HCT116 (cell line): ENCODE results near the gene DENND1A. TPM values are rescaled to one million over a fixed set of nuclear protein-coding genes. Genes with fewer than 3 reads are reported as not detected.

Experiments
- ATAC-seq: fragments of 200-7000 bp; cut with Tn5 transposase; 2 replicates; pipeline ENCODE4 v1.9.1; 2020; ENCODE audit warnings: mild to moderate bottlenecking, moderate library complexity
- BruUV-seq: library from RNA; stranded (reverse); fragments of 400-500 nt; replicated peaks from 2 replicates; lab custom pipeline; 2021; lab: Mats Ljungman, UMichigan
- CTCF ChIA-PET: fragments of 300-600 bp; sonication (Branson Sonifier 250); formaldehyde crosslinking; loops from one replicate; lab custom pipeline; 2021; ENCODE audit warnings: antibody characterized with exemption; lab: Charles Lee
- POLR2A ChIA-PET: fragments of 300-600, 350-600 bp; sonication (Branson Sonifier 250); formaldehyde crosslinking; loops from one replicate; lab custom pipeline; 2021; ENCODE audit warnings: antibody characterized with exemption; lab: Charles Lee
- RAD21 ChIA-PET, 2 experiments: fragments of 300-600 bp; sonication (Branson Sonifier 250); formaldehyde crosslinking; loops; one replicate each; lab custom pipeline; 2023; ENCODE audit warnings: low total read pairs in 2 of 2; ENCODE audit not compliant: uncharacterized antibody in 2 of 2, unreplicated experiment in 2 of 2, low non-redundant PET in 1 of 2; lab: Charles Lee
- DNase-seq: peaks from one replicate; pipeline ENCODE4 v3.0.0-alpha.2; 2010; ENCODE audit warnings: low read depth, low spot score
- H2AFZ ChIP-seq: fragments of 200-600 bp; shearing (Covaris generic), sonication (generic); 2 replicates; pipeline ENCODE4 v1.6.1; 2017; ENCODE audit warnings: low read depth, mixed run types, mixed read lengths, antibody characterized with exemption, low read length; ENCODE audit not compliant: poor library complexity, severe bottlenecking
- H3K27ac ChIP-seq: 2 replicates; pipeline ENCODE4 v1.5.1; 2012; ENCODE audit warnings: low read depth, low read length
- H3K27me3 ChIP-seq: fragments of 200-600 bp; sonication (generic); 2 replicates; pipeline ENCODE4 v1.6.1; 2016; ENCODE audit warnings: mixed run types, low read length, mixed read lengths; ENCODE audit not compliant: insufficient read depth
- H3K36me3 ChIP-seq, 2 experiments: fragments of 200-500 bp in 1 of 2; fragments of 200-600 bp in 1 of 2; sonication (Bioruptor generic) in 1 of 2; sonication (generic) in 1 of 2; 2 replicates each; pipeline versions ENCODE4 v1.5.1 to v1.6.1; 2014 to 2016; ENCODE audit warnings: low read length in 2 of 2, inconsistent platforms in 1 of 2, mixed read lengths in 1 of 2, mixed run types in 1 of 2; ENCODE audit not compliant: insufficient read depth in 2 of 2, control insufficient read depth in 1 of 2
- H3K4me1 ChIP-seq, 2 experiments: fragments of 200-600 bp in 1 of 2; sonication (generic) in 1 of 2; 2 replicates each; pipeline versions ENCODE4 v1.5.1 to v1.6.1; 2012 to 2017; ENCODE audit warnings: low read length in 2 of 2, inconsistent platforms in 1 of 2, mild to moderate bottlenecking in 1 of 2, mixed read lengths in 1 of 2, mixed run types in 1 of 2, moderate library complexity in 1 of 2; ENCODE audit not compliant: insufficient read depth in 2 of 2, control insufficient read depth in 1 of 2
- H3K4me2 ChIP-seq: fragments of 200-600 bp; sonication (generic); 2 replicates; pipeline ENCODE4 v1.6.1; 2017; ENCODE audit warnings: mixed run types, low read length, mixed read lengths
- H3K4me3 ChIP-seq, 2 experiments: fragments of 200-600 bp in 1 of 2; sonication (generic) in 1 of 2; replicated peaks in 1 of 2; 2 replicates each; pipeline ENCODE4 v1.5.1; 2011 to 2016; ENCODE audit warnings: low read length in 2 of 2, control low read depth in 1 of 2, low read depth in 1 of 2, mild to moderate bottlenecking in 1 of 2, mixed read lengths in 1 of 2, mixed run types in 1 of 2
- H3K79me2 ChIP-seq: fragments of 200-600 bp; sonication (generic); 2 replicates; pipeline ENCODE4 v1.6.1; 2017; ENCODE audit warnings: mild to moderate bottlenecking, mixed run types, low read length, moderate library complexity, mixed read lengths; ENCODE audit not compliant: insufficient read depth
- H3K9ac ChIP-seq: fragments of 200-600 bp; sonication (generic); 2 replicates; pipeline ENCODE4 v1.6.1; 2016; ENCODE audit warnings: low read length, mixed read lengths
- H3K9me2 ChIP-seq: fragments of 200-600 bp; sonication (generic), shearing (Covaris generic); 2 replicates; pipeline ENCODE4 v1.6.1; 2017; ENCODE audit warnings: mixed run types, mild to moderate bottlenecking, moderate library complexity; ENCODE audit not compliant: insufficient read depth
- H3K9me3 ChIP-seq, 2 experiments: fragments of 200-500 bp in 1 of 2; fragments of 200-600 bp in 1 of 2; sonication (Bioruptor generic) in 1 of 2; sonication (generic) in 1 of 2; 2 replicates each; pipeline ENCODE4 v1.6.1; 2014 to 2017; ENCODE audit warnings: low read length in 2 of 2, mixed read lengths in 2 of 2, inconsistent platforms in 1 of 2, low read depth in 1 of 2, mild to moderate bottlenecking in 1 of 2, mixed run types in 1 of 2, moderate library complexity in 1 of 2; ENCODE audit not compliant: control insufficient read depth in 1 of 2, insufficient read depth in 1 of 2
- H4K20me1 ChIP-seq: fragments of 200-600 bp; sonication (generic), shearing (Covaris generic); 2 replicates; pipeline ENCODE4 v1.6.1; 2017; ENCODE audit warnings: mixed run types, mild to moderate bottlenecking, moderate library complexity; ENCODE audit not compliant: insufficient read depth
- CEBPB ChIP-seq: IDR thresholded peaks from 2 replicates; pipeline ENCODE4 v1.6.1; 2012; ENCODE audit warnings: low read depth
- EGR1 ChIP-seq: IDR thresholded peaks from 2 replicates; pipeline ENCODE4 v1.6.1; 2012; ENCODE audit warnings: low read depth
- EZH2 ChIP-seq: fragments of 200-600 bp; sonication (generic); IDR thresholded peaks from 2 replicates; pipeline ENCODE4 v1.6.1; 2017; ENCODE audit warnings: antibody characterized with exemption, mixed run types
- FOSL1 ChIP-seq: IDR thresholded peaks from 2 replicates; pipeline ENCODE4 v1.6.1; 2012; ENCODE audit warnings: low read depth
- POLR2A ChIP-seq: IDR thresholded peaks from 2 replicates; pipeline ENCODE4 v1.7.0; 2011; ENCODE audit warnings: borderline replicate concordance; ENCODE audit not compliant: insufficient read depth, insufficient read length; ENCODE audit errors: extremely low read depth
- SIN3A ChIP-seq: IDR thresholded peaks from 2 replicates; pipeline ENCODE4 v1.6.1; 2012; ENCODE audit warnings: low read depth
- TCF7L2 ChIP-seq: IDR thresholded peaks from 2 replicates; pipeline ENCODE4 v1.7.0; 2011; ENCODE audit warnings: borderline replicate concordance, inconsistent platforms; ENCODE audit not compliant: insufficient read depth, insufficient read length; ENCODE audit errors: extremely low read depth
- ZNF274 ChIP-seq: fragments of 200-500 bp; sonication (Bioruptor generic); IDR thresholded peaks from 2 replicates; pipeline ENCODE4 v1.6.1; 2014; ENCODE audit warnings: mild to moderate bottlenecking, low read depth, low read length, inconsistent platforms
- intact Hi-C: fragments of 100-400 bp; cut with micrococcal nuclease; formaldehyde crosslinking; loops from 2 replicates; pipeline ENCODE4 v1.10.0; 2022
- total RNA-seq: library from RNA; stranded (reverse); gene quantifications from one replicate; pipeline ENCODE4 v1.2.1, GENCODE V29; 2021; ENCODE audit not compliant: unreplicated experiment
- TF ChIP-seq, protein P1 (sequence below): IDR thresholded peaks from 2 replicates; pipeline ENCODE4 v1.6.1; 2011; ENCODE audit warnings: mild to moderate bottlenecking, low read length, moderate library complexity; ENCODE audit not compliant: insufficient replicate concordance; ENCODE audit errors: extremely low read depth
- TF ChIP-seq, protein P2 (sequence below): IDR thresholded peaks from 2 replicates; pipeline ENCODE4 v1.6.1; 2012
- TF ChIP-seq, protein P3 (sequence below): IDR thresholded peaks from 2 replicates; pipeline ENCODE4 v1.6.1; 2012

The DENND1A gene
- total RNA-seq, 1 experiment from 2014 or later = 33.0 TPM

DNA sequence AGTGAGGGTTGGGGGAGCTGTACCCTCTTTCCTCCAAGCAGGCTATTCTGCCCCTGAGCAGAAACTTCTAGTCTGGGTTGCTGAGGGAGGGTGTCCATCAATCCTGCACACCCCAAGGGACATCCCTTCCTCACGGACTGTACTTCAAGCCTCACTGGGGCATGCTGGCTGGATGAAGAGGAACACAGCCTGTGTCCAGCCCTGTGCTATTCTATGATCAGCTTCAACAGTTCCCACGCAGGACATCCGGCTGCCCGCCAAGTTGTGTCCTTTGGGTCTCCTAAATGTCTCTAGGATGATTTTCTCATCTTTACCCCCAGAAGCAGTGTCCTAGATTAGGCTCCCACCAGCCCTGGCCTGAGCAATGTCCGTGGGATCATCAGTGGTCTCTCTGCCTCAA, 505.8 kb downstream of the DENND1A start:
- no peaks in the 10 kb centered on the region for H3K36me3 ChIP-seq
- H2AFZ ChIP-seq = no peak overlapping the region
- no peaks in the 10 kb centered on the region for H4K20me1 ChIP-seq
- ATAC-seq (no peak), DNase-seq (no peak)
- H3K4me2 ChIP-seq = no peak overlapping the region
- no peaks in the 10 kb centered on the region for H3K4me1 ChIP-seq
- TF ChIP-seq, protein P1, sequence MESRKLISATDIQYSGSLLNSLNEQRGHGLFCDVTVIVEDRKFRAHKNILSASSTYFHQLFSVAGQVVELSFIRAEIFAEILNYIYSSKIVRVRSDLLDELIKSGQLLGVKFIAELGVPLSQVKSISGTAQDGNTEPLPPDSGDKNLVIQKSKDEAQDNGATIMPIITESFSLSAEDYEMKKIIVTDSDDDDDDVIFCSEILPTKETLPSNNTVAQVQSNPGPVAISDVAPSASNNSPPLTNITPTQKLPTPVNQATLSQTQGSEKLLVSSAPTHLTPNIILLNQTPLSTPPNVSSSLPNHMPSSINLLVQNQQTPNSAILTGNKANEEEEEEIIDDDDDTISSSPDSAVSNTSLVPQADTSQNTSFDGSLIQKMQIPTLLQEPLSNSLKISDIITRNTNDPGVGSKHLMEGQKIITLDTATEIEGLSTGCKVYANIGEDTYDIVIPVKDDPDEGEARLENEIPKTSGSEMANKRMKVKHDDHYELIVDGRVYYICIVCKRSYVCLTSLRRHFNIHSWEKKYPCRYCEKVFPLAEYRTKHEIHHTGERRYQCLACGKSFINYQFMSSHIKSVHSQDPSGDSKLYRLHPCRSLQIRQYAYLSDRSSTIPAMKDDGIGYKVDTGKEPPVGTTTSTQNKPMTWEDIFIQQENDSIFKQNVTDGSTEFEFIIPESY = no peak
- TF ChIP-seq ZNF274 (no peak), EGR1 (no peak), TCF7L2 (no peak), POLR2A (no peak), CEBPB (no peak), EZH2 (no peak), FOSL1 (no peak), SIN3A (no peak)
- TF ChIP-seq, protein P2, sequence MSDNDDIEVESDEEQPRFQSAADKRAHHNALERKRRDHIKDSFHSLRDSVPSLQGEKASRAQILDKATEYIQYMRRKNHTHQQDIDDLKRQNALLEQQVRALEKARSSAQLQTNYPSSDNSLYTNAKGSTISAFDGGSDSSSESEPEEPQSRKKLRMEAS = no peak
- TF ChIP-seq, protein P3, sequence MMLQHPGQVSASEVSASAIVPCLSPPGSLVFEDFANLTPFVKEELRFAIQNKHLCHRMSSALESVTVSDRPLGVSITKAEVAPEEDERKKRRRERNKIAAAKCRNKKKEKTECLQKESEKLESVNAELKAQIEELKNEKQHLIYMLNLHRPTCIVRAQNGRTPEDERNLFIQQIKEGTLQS = no peak
- RAD21 ChIA-PET = no interaction called here
- H3K27ac ChIP-seq = no peak overlapping the region
- no peak overlapping the region for H3K9ac ChIP-seq
- no peak overlapping the region for H3K4me3 ChIP-seq
- no peaks in the 10 kb centered on the region for H3K79me2 ChIP-seq
- BruUV-seq = no TSS peak
- H3K9me2 ChIP-seq = no peaks in the 10 kb centered on the region
- H3K27me3 ChIP-seq = no peaks in the 10 kb centered on the region
- no peaks in the 10 kb centered on the region for H3K9me3 ChIP-seq
- intact Hi-C loops = no loop called here
- POLR2A ChIA-PET = no interaction called here
- CTCF ChIA-PET = no interaction called here
